GM18517 (cell line): ENCODE results near the gene FLII.

Experiments
- ATAC-seq: cut with Tn5 transposase; IDR thresholded peaks from one replicate; pipeline ENCODE4 v1.9.1; 2021; ENCODE audit warnings: mild to moderate bottlenecking, moderate library complexity; ENCODE audit not compliant: unreplicated experiment

FLII gene

GRCh38 chr17:18245038-18245776 lies 13.3 kb downstream of the FLII start:
- ATAC-seq: no peak

GRCh38 chr17:18241229-18241871 lies 17.2 kb downstream of the FLII start:
- ATAC-seq: no peak

GRCh38 chr17:18240449-18240848 lies 18.1 kb downstream of the FLII start:
- ATAC-seq: no peak

GRCh38 chr17:18238299-18238698 lies 20.2 kb downstream of the FLII start:
- no peak for ATAC-seq

- no peak for ATAC-seq
These were observed 21.1 kb downstream of the FLII start for GRCh38 chr17:18237461-18237860.

GRCh38 chr17:18236494-18236893 lies 22.0 kb downstream of the FLII start:
- ATAC-seq: no peak

- ATAC-seq: no peak
These were observed 22.7 kb downstream of the FLII start for GRCh38 chr17:18235743-18236256.

- ATAC-seq: no peak
These were observed 23.6 kb downstream of the FLII start for GRCh38 chr17:18234853-18235380.

- no peak for ATAC-seq
These were observed 24.6 kb downstream of the FLII start for GRCh38 chr17:18233803-18234518.

- ATAC-seq: no peak
These were observed 27.4 kb downstream of the FLII start for GRCh38 chr17:18231164-18231563.

- ATAC-seq: no peak
These were observed 28.0 kb downstream of the FLII start for GRCh38 chr17:18230288-18231141.

GRCh38 chr17:18229771-18230170 lies 28.8 kb downstream of the FLII start:
- ATAC-seq: no peak

GRCh38 chr17:18229254-18229653 lies 29.3 kb downstream of the FLII start:
- no peak for ATAC-seq

- ATAC-seq: no peak
These were observed 30.3 kb downstream of the FLII start for GRCh38 chr17:18228176-18228682.

GRCh38 chr17:18227635-18228034 lies 30.9 kb downstream of the FLII start:
- no peak for ATAC-seq

- ATAC-seq: no peak
These were observed 32.1 kb downstream of the FLII start for GRCh38 chr17:18226284-18226945.

- ATAC-seq: peak; percentile 11
These were observed 32.8 kb downstream of the FLII start for GRCh38 chr17:18225642-18226283.

GRCh38 chr17:18225121-18225641 lies 33.4 kb downstream of the FLII start, which contains the start of gene LLGL1:
Gene LLGL1, plus strand, starts transcription at chr17:18225635. Its CDS starts 48 bp downstream, at chr17:18225683.
- peak; percentile 60 for ATAC-seq
